ENCODE data around the gene RNF17. TPM values are rescaled to one million over a fixed set of nuclear protein-coding genes. Genes with fewer than 3 reads are reported as not detected.

Gene RNF17
- polyA plus RNA-seq, 4 donors: 0.27 to 0.94 (median 0.30) TPM; not detected in 1

Other genes with a start within 250 kb of the RNF17 start
- 10 to 100 TPM in 3 of 4 donors, 1 to 10 TPM in 1; 9.8 to 29.3 (median 19.9) TPM for gene ATP12A, start 83.8 kb upstream of the RNF17 start, polyA plus RNA-seq (ENCODE audit: insufficient read length in 4 of 4)

All from right renal pelvis (tissue), 4 donors.